ENCODE results near the gene GBE1.

GBE1 gene

DNA sequence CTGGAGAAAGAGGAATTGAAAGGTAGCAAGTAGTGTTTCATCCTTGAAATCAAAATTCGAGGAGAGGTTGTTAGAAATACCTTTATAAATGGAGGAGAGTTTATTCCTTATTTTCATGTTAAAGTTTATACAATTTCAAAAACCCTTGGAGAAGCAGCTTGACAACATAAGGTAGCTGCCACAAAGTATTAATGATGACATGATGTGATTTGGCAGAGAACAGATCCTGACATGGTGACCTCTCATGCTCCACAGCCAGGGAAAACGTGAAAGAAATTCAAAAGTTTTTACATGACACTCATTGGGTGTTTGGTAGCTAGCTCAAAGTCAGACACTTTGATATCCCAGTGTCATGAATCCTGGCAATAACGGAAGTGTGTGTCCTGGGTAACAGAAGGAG, 320.8 kb downstream of the GBE1 start:
- TF ChIP-seq ZBTB7A (IDR thresholded peaks at IDR 0.05; ENCODE audit: low read depth) (no peak), TAF1 (IDR thresholded peaks at IDR 0.05; ENCODE audit: low read depth) (no peak), USF1 (IDR thresholded peaks at IDR 0.05) (no peak), FOXM1 (IDR thresholded peaks at IDR 0.05; ENCODE audit: borderline replicate concordance, low read depth) (no peak), NFIC (IDR thresholded peaks at IDR 0.05) (no peak), CREB1 (IDR thresholded peaks at IDR 0.05; ENCODE audit: low read depth) (no peak), YY1 (IDR thresholded peaks at IDR 0.05; ENCODE audit: low read depth) (no peak), EGR1 (IDR thresholded peaks at IDR 0.05) (no peak), RAD21 (IDR thresholded peaks at IDR 0.05; ENCODE audit: low read depth) (no peak), TCF12 (IDR thresholded peaks at IDR 0.05; ENCODE audit: low read depth) (no peak)

Measured in Ishikawa (cell line).